HepG2 (cell line): ENCODE data around the gene DNAJB12. TPM values are rescaled to one million over a fixed set of nuclear protein-coding genes. Genes with fewer than 3 reads are reported as not detected.

ENCODE experiments used
- CTCF ChIP-seq: sonication (generic); formaldehyde crosslinking; IDR thresholded peaks from 2 replicates; pipeline ENCODE4 v1.5.0; 2020; ENCODE audit warnings: mild to moderate bottlenecking, missing genetic modification reagents, moderate library complexity
- ESRRA ChIP-seq: sonication (generic); formaldehyde crosslinking; IDR thresholded peaks from 2 replicates; pipeline ENCODE4 v1.5.1; 2020; ENCODE audit warnings: mild to moderate bottlenecking, low read depth, missing genetic modification reagents
- FOXP1 ChIP-seq, 2 experiments: fragments of 450-650 bp in 1 of 2; IDR thresholded peaks; 2 replicates each; pipeline ENCODE4 v1.6.1; 2017 to 2018; ENCODE audit warnings: antibody characterized with exemption in 1 of 2
- GTF2F1 ChIP-seq: fragments of 150-350 bp; IDR thresholded peaks from 2 replicates; pipeline ENCODE4 v1.6.1; 2014; ENCODE audit warnings: low read length
- HCFC1 ChIP-seq: fragments of 150-350 bp; IDR thresholded peaks from 2 replicates; pipeline ENCODE4 v1.6.1; 2014; ENCODE audit warnings: low read depth, low read length
- HDAC2 ChIP-seq: sonication (generic); formaldehyde crosslinking; IDR thresholded peaks from 2 replicates; pipeline ENCODE4 v1.4.0; 2020; ENCODE audit warnings: missing genetic modification reagents
- KAT8 ChIP-seq: IDR thresholded peaks from 2 replicates; pipeline ENCODE4 v1.6.1; 2016; ENCODE audit warnings: missing genetic modification reagents, missing compliant biosample characterization
- LCORL ChIP-seq, 2 experiments: fragments of 450-650 bp in 1 of 2; sonication (generic) in 1 of 2; formaldehyde crosslinking in 1 of 2; IDR thresholded peaks; 2 replicates each; pipeline versions ENCODE4 v1.5.0 to v1.6.1; 2017 to 2020; ENCODE audit warnings: antibody characterized with exemption in 1 of 2, missing genetic modification reagents in 1 of 2
- MYNN ChIP-seq: sonication (generic); formaldehyde crosslinking; IDR thresholded peaks from 2 replicates; pipeline ENCODE4 v1.4.0; 2020; ENCODE audit warnings: mild to moderate bottlenecking, low read depth, missing genetic modification reagents
- RXRB ChIP-seq: IDR thresholded peaks from 2 replicates; pipeline ENCODE4 v1.6.1; 2016; ENCODE audit warnings: borderline replicate concordance, missing genetic modification reagents, missing compliant biosample characterization
- SMARCE1 ChIP-seq: fragments of 450-650 bp; IDR thresholded peaks from 2 replicates; pipeline ENCODE4 v1.6.1; 2017; ENCODE audit warnings: borderline replicate concordance
- STAT6 ChIP-seq: sonication (generic); formaldehyde crosslinking; IDR thresholded peaks from 2 replicates; pipeline ENCODE4 v1.4.0; 2020; ENCODE audit warnings: missing genetic modification reagents, mild to moderate bottlenecking, borderline replicate concordance
- TOE1 ChIP-seq: sonication (generic); formaldehyde crosslinking; IDR thresholded peaks from 2 replicates; pipeline ENCODE4 v1.4.0; 2020; ENCODE audit warnings: mild to moderate bottlenecking, missing genetic modification reagents
- ZBTB7A ChIP-seq: sonication (generic); formaldehyde crosslinking; IDR thresholded peaks from 2 replicates; pipeline ENCODE4 v1.8.0; 2022; ENCODE audit warnings: mild to moderate bottlenecking, missing genetic modification reagents
- ZNF142 ChIP-seq: sonication (generic); formaldehyde crosslinking; IDR thresholded peaks from 2 replicates; pipeline ENCODE4 v1.4.0; 2020; ENCODE audit warnings: missing genetic modification reagents
- ZNF343 ChIP-seq: sonication (generic); formaldehyde crosslinking; IDR thresholded peaks from 2 replicates; pipeline ENCODE4 v1.4.0; 2020; ENCODE audit warnings: mild to moderate bottlenecking, missing genetic modification reagents
- polyA plus RNA-seq, 8 experiments: library from polyadenylated mRNA; depleted of rRNA in 3 of 8; stranded (reverse) in 7 of 8; unstranded in 1 of 8; fragments of >200 nt; fragmentation: Illumina TruSeq in 4 of 8; extraction: Trizol in 4 of 8; gene quantifications; 2 replicates each; pipeline versions ENCODE4 v1.2.1 to v1.2.3, GENCODE V29; 2011 to 2016; ENCODE audit warnings: low read depth in 4 of 8, missing spikeins in 1 of 8, mixed read lengths in 1 of 8; ENCODE audit not compliant: insufficient read depth in 1 of 8
- total RNA-seq, 5 experiments: library from RNA; depleted of rRNA; stranded (reverse); fragments of >200 nt; fragmentation: Illumina TruSeq; extraction: Trizol; gene quantifications; 2 replicates each; pipeline ENCODE4 v1.2.3, GENCODE V29; 2016; ENCODE audit warnings: low read depth in 1 of 5

Gene DNAJB12
- total and polyA plus RNA-seq, 2 of the 13 experiments (the other 11 are each of a cell fraction or from before 2014, with no cell fraction given): 10.8 to 18.2 TPM

GRCh38 chr10:72331575-72332422 is 22.9 kb downstream of the DNAJB12 start (continued):
- TF ChIP-seq ZNF142 (CRISPR knock-in tag) (0 out of 2 replicates have a peak, but pooled peaks have one; percentile 28), MYNN (CRISPR knock-in tag) (no peak), RXRB (CRISPR knock-in tag) (no peak; the same call in 1 of the 2 replicates), SMARCE1 (no peak), KAT8 (CRISPR knock-in tag) (peak; percentile 60; the same call in 1 of the 2 replicates), ZBTB7A (CRISPR knock-in tag) (peak; percentile 86; the same call in 1 of the 2 replicates), ESRRA (CRISPR knock-in tag) (0 out of 2 replicates have a peak, but pooled peaks have one; percentile 57), CTCF (CRISPR knock-in tag) (peak; percentile 54), LCORL (IDR thresholded peaks at IDR 0.05) (no peak), LCORL (CRISPR knock-in tag; IDR thresholded peaks at IDR 0.05) (0 out of 2 replicates have a peak, but pooled peaks have one; percentile 26), HDAC2 (CRISPR knock-in tag) (peak; percentile 20; the same call in 1 of the 2 replicates), FOXP1 (IDR thresholded peaks at IDR 0.05) (no peak), FOXP1 (CRISPR knock-in tag; IDR thresholded peaks at IDR 0.05) (0 out of 2 replicates have a peak, but pooled peaks have one; percentile 51), HCFC1 (no peak), TOE1 (no peak; the same call in 1 of the 2 replicates), STAT6 (CRISPR knock-in tag) (peak; percentile 72; the same call in 1 of the 2 replicates), GTF2F1 (no peak), ZNF343 (CRISPR knock-in tag) (no peak)
